HepG2 (cell line): ENCODE data around the gene HCRTR1. TPM values are rescaled to one million over a fixed set of nuclear protein-coding genes. Genes with fewer than 3 reads are reported as not detected.

Source experiments
- ARID5B ChIP-seq: IDR thresholded peaks from 2 replicates; pipeline ENCODE4 v1.4.0; 2020; ENCODE audit warnings: mild to moderate bottlenecking, missing genetic modification reagents
- FOXJ3 ChIP-seq: sonication (generic); formaldehyde crosslinking; IDR thresholded peaks from 2 replicates; pipeline ENCODE4 v1.4.0; 2020; ENCODE audit warnings: missing genetic modification reagents, mild to moderate bottlenecking, borderline replicate concordance
- MTA1 ChIP-seq: sonication (generic); formaldehyde crosslinking; IDR thresholded peaks from 2 replicates; pipeline ENCODE4 v1.4.0; 2020; ENCODE audit warnings: missing genetic modification reagents, mild to moderate bottlenecking, borderline replicate concordance
- RFX1 ChIP-seq: fragments of 450-650 bp; IDR thresholded peaks from 2 replicates; pipeline ENCODE4 v1.6.1; 2017
- ZBTB40 ChIP-seq, 2 experiments: fragments of 450-650 bp in 1 of 2; sonication (generic) in 1 of 2; formaldehyde crosslinking in 1 of 2; IDR thresholded peaks; 2 replicates each; pipeline versions ENCODE4 v1.6.1 to v1.8.0; 2016 to 2022; ENCODE audit warnings: antibody characterized with exemption in 1 of 2, mild to moderate bottlenecking in 1 of 2, missing genetic modification reagents in 1 of 2
- ZNF20 ChIP-seq: sonication (generic); formaldehyde crosslinking; IDR thresholded peaks from 2 replicates; pipeline ENCODE4 v1.4.0; 2020; ENCODE audit warnings: mild to moderate bottlenecking, moderate library complexity, missing genetic modification reagents
- ZNF3 ChIP-seq: IDR thresholded peaks from 2 replicates; pipeline ENCODE4 v1.7.0; 2017; ENCODE audit warnings: inconsistent platforms
- ZNF343 ChIP-seq: sonication (generic); formaldehyde crosslinking; IDR thresholded peaks from 2 replicates; pipeline ENCODE4 v1.4.0; 2020; ENCODE audit warnings: mild to moderate bottlenecking, missing genetic modification reagents
- ZNF354B ChIP-seq: sonication (generic); formaldehyde crosslinking; IDR thresholded peaks from 2 replicates; pipeline ENCODE4 v1.8.0; 2022; ENCODE audit warnings: mild to moderate bottlenecking, missing genetic modification reagents
- ZNF432 ChIP-seq: sonication (generic); formaldehyde crosslinking; IDR thresholded peaks from 2 replicates; pipeline ENCODE4 v1.5.0; 2020; ENCODE audit warnings: missing genetic modification reagents, mild to moderate bottlenecking, borderline replicate concordance
- ZNF550 ChIP-seq: sonication (generic); formaldehyde crosslinking; IDR thresholded peaks from 2 replicates; pipeline ENCODE4 v1.4.0; 2020; ENCODE audit warnings: mild to moderate bottlenecking, missing genetic modification reagents, borderline replicate concordance
- ZNF616 ChIP-seq: sonication (generic); formaldehyde crosslinking; IDR thresholded peaks from 2 replicates; pipeline ENCODE4 v1.5.0; 2020; ENCODE audit warnings: low read depth, mild to moderate bottlenecking, missing genetic modification reagents
- ZNF788 ChIP-seq: sonication (generic); formaldehyde crosslinking; IDR thresholded peaks from 2 replicates; pipeline ENCODE4 v1.5.0; 2020; ENCODE audit warnings: mild to moderate bottlenecking, missing genetic modification reagents, borderline replicate concordance
- ZNF839 ChIP-seq: sonication (generic); formaldehyde crosslinking; IDR thresholded peaks from 2 replicates; pipeline ENCODE4 v1.4.0; 2020; ENCODE audit warnings: missing genetic modification reagents, mild to moderate bottlenecking, borderline replicate concordance
- polyA plus RNA-seq, 8 experiments: library from polyadenylated mRNA; depleted of rRNA in 3 of 8; stranded (reverse) in 7 of 8; unstranded in 1 of 8; fragments of >200 nt; fragmentation: Illumina TruSeq in 4 of 8; extraction: Trizol in 4 of 8; gene quantifications; 2 replicates each; pipeline versions ENCODE4 v1.2.1 to v1.2.3, GENCODE V29; 2011 to 2016; ENCODE audit warnings: low read depth in 4 of 8, missing spikeins in 1 of 8, mixed read lengths in 1 of 8; ENCODE audit not compliant: insufficient read depth in 1 of 8
- total RNA-seq, 5 experiments: library from RNA; depleted of rRNA; stranded (reverse); fragments of >200 nt; fragmentation: Illumina TruSeq; extraction: Trizol; gene quantifications; 2 replicates each; pipeline ENCODE4 v1.2.3, GENCODE V29; 2016; ENCODE audit warnings: low read depth in 1 of 5

HCRTR1 gene
- total and polyA plus RNA-seq, 2 of the 13 experiments (the other 11 are each of a cell fraction or from before 2014, with no cell fraction given), result not detected

- peak; percentile 4; the same call in 1 of the 2 replicates for TF ChIP-seq ARID5B (CRISPR knock-in tag)
- TF ChIP-seq ZNF432 (CRISPR knock-in tag), result no peak
- TF ChIP-seq ZBTB40 (IDR thresholded peaks at IDR 0.05), result peak; percentile 70
- peak; percentile 82 for TF ChIP-seq ZBTB40 (CRISPR knock-in tag; IDR thresholded peaks at IDR 0.05)
- peak; percentile 70; the same call in 1 of the 2 replicates for TF ChIP-seq ZNF343 (CRISPR knock-in tag)
- TF ChIP-seq ZNF550 (CRISPR knock-in tag), result no peak; the same call in 1 of the 2 replicates
- TF ChIP-seq ZNF20, result no peak
- TF ChIP-seq ZNF616 (CRISPR knock-in tag), result peak; percentile 58; the same call in 1 of the 2 replicates
- peak; percentile 61; the same call in 1 of the 2 replicates for TF ChIP-seq ZNF788 (CRISPR knock-in tag)
- TF ChIP-seq MTA1 (CRISPR knock-in tag), result peak; percentile 64; the same call in 1 of the 2 replicates
- TF ChIP-seq ZNF839, result no peak
- TF ChIP-seq RFX1, result no peak
- TF ChIP-seq ZNF3 (CRISPR knock-in tag), result no peak
- TF ChIP-seq ZNF354B, result no peak
- no peak for TF ChIP-seq FOXJ3 (CRISPR knock-in tag)
Observed at GRCh38 chr1:31644560-31645273, 27.2 kb downstream of the HCRTR1 start, which contains the start of gene PEF1 (continued).
